Renal cortical epithelial cell (primary cell): Measurements from ENCODE around the gene TOB1. TPM values are rescaled to one million over a fixed set of nuclear protein-coding genes. Genes with fewer than 3 reads are reported as not detected.

Source experiments
- total RNA-seq: library from RNA; depleted of rRNA; stranded (reverse); fragments of >200 nt; gene quantifications from 2 replicates; pipeline ENCODE4 v1.2.3, GENCODE V29; 2014

TOB1 gene
- total RNA-seq, 1 donor from 2014 or later = 19.5 TPM

Other genes with a start within 250 kb of the TOB1 start
- gene ABCC3, start 231.5 kb downstream of the TOB1 start, total RNA-seq = 28.3 and 250 TPM in 2 replicates
- gene ANKRD40, start 158.4 kb downstream of the TOB1 start, total RNA-seq = 25.1 and 36.3 TPM in 2 replicates
- 11.5 and 41.9 TPM in 2 replicates for gene LUC7L3, start 146.8 kb downstream of the TOB1 start, total RNA-seq
- gene ANKRD40CL, start 98.8 kb downstream of the TOB1 start, total RNA-seq = not detected in 2 replicates
- gene WFIKKN2, start 30.8 kb downstream of the TOB1 start, total RNA-seq = not detected in 2 replicates